GM19351 (cell line): ENCODE data around the gene KIF26A.

Experiments
- ATAC-seq: cut with Tn5 transposase; IDR thresholded peaks from one replicate; pipeline ENCODE4 v1.9.1; 2021; ENCODE audit warnings: mild to moderate bottlenecking, moderate library complexity; ENCODE audit not compliant: unreplicated experiment

Gene KIF26A

DNA sequence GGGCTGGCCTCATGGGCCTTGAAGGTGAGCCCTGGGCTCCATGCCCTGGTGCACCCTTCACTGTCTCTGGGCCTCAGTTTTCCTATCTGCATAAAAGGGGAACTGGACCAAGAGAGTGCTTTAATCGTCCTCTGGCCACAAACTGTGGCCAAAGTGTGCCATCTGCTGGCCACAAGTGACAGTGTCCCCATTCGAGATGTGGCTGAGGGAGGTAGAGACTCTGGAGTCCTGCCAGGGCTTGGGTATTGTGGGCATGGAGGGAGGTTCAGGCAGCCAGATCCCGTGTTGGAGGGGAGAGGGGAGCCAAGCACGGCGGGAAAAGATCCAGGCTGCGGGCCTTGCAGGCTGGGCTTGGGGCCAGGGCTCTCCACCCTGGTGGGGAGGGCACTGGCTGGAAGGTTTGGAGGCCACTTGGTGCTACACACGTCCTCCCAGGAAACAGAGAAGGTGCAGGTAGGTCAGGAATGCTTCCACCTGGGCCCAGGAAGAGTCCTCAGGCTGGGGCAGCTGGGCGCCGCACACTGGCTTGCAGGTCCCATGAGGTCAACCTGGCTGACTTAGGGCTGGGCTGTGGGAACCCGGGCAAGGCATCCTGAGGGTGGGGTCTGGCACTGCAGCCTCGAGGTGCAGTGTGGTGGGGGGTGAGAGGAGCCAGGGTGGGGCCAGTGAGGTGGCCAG is 7.3 kb upstream of the KIF26A start:
- no peak for ATAC-seq

DNA sequence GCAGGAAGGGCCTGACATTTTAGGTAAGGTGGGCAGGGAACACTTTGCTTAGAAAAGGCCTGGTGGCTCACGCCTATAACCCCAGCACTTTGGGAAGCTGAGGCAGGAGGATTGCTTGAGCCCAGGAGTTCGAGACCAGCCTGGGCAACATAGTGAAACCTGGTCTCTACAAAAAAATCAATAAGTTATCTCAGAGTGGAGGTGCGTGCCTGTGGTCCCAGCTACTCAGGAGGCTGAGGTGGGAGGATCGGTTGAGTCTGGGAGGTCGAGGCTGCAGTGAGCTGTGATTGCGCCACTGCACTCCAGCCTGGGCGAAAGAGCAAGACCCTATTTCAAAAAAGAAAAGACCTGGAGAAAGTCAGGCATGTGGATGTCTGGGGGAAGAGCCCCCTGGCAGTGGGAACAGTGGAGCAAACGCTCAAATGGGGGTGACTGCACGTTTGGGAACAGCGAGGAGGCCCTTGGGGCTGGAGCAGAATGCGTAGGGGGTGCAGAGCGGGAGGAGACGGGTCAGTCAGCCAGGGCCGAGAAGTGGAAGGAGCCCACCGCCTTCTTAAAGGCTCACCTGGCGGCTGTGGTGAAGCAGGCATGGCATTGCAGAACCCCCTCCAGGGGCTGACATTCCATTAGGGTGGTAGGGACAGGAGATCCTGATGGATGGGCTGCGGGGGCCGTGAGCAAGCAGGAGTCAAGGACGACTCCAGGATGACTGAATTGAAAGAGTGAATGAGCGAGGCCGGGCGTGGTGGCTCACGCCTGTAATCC is 6.2 kb upstream of the KIF26A start:
- ATAC-seq, result no peak

DNA sequence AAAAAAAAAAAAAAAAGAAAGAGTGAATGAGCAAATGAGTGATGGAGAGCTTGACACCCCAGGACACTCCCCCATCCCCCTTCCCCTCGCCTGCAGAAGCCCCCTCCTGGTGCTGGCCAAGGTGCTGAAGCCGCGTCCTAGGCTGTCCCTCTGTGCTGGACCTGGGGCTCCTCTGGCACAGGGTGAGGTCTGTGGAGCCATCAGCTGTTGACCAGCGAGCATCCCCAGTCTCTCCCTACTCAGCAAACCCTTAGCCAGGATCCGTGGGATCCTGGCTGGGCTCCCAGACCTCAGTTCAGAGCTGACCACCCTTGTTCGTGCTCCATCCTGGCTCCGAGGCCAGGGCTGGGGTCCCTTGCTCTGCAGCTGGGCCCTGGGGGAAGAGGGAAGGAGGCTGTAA is 5.4 kb upstream of the KIF26A start:
- no peak for ATAC-seq

DNA sequence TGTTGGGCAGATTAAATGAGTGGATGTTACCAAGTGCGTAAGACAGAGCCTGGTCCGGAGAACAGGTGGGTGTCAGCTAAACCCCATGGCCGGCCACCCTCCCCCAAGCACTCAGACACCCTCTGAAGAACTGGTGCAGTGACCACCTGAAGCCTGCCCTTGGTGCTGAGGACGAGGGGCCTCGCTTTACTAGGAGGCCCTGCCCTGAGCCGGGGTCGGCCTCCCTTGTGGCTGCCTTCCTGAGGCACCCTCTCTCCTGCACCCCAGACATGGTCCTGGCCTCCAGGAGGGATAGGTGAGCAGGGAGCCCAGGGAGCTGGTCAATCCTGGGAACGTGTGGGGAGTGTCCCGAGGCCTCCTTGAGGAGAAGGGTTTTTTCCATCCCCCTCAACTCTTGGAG is 4.9 kb upstream of the KIF26A start:
- no peak for ATAC-seq

DNA sequence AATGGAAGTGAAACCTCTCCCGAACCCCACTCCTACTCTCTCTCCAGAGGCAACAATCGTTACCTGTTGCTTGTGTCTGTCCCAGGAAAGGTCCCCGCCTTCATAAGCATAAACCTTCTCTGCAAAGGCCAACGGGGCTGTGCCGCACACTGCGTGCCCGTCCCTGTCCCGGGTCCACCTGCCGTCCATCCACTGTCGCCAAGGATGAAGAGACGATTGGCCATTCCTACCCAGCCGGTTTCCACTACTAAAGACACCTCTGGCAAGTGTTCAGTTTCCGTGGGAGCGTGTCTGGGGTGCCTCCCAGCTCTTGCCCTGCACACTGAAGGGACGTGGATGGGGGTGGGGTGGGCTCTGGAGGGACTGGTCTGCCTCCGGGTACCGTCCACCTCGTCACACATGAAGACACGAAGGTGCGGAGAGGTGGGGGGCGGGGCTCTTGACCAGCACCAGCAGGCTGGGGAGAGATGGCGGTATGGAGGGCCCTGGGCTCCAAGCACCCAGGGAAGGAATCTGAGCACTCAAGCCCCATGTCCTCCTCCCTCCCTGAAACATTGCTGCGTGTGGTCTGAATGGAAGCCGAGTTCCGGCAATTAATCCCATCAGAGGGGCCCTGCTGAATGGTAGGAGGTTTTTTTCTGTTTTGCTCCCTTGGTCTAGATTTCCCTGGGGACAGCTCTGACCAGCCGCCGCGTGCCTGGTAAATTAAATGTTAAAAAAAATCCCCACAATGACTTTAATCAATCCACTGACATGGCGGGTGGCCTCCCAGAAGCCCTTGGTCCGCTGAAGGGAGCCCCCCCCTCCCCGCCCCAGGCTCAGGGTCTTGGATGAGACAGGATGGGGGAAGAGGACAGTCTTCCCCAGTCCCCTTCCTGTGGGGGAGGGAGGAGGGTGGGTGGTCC is 4.1 kb upstream of the KIF26A start:
- ATAC-seq, result no peak

DNA sequence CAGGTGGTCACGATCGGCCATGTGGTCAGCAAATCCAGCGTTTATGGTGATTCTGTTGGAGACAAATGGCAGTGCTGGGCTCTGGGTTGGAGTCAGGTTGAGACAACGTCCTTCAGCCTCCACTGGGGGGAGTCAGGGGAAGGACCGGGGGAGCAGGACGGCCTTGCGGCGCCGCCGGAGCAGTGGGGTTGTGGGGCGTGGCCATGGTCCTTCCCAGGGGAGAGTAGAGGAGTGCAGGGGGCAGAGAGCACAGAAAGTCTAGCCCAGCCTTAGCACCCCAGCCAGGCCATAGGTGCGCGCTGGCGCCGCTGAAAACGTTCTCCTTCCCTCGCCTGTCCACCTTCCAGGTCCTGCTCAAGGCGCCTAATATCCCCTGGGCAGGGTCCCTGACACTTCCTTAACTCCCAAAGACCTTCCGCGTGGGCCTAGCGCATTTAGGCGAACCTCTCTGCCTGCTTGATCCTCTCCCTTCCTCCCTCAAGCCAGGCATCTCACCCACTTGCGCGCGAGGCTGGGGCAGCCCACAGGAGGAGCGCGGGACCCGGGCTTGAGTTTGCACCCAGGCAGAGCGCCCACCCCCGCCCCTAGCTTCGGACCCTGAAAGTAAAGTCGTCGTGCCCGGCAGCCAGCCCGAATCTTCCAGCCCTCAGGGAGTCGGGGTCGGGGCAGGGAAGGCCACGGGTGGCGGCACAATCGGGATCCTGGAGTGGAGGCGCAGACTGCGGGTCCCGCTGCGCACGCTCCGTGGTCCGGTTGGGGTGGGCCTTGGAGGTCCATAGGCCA is 3.1 kb upstream of the KIF26A start:
- ATAC-seq, result no peak

DNA sequence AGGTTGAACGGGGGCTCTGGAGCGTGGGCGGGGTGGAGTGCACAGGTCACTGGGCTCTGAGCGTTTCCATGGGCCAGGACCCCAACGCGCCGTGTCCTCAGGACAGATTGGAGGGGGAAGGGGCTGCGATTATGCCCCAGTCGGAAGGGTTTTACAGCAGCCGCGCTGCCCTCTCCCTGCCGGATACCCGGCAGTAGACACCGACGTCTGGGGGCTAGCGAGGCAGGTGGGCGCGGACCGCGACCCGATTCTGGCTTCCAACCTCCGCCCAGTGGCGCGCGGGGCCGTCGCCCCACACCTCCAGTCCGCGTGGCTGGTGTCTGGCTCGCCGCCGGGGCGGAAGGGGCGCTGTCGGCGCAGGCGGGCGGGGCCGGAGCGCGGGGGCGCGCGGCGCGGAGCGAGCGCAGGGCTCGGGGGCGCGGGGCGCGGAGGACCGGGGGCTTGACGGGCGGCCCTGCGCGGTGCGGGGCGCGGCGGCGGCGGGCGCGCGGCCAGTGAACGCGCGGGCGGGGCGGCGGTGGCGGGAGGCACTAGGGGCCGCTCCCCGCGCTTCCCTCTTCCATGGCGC is 2.4 kb upstream of the KIF26A start:
- ATAC-seq, result no peak

DNA sequence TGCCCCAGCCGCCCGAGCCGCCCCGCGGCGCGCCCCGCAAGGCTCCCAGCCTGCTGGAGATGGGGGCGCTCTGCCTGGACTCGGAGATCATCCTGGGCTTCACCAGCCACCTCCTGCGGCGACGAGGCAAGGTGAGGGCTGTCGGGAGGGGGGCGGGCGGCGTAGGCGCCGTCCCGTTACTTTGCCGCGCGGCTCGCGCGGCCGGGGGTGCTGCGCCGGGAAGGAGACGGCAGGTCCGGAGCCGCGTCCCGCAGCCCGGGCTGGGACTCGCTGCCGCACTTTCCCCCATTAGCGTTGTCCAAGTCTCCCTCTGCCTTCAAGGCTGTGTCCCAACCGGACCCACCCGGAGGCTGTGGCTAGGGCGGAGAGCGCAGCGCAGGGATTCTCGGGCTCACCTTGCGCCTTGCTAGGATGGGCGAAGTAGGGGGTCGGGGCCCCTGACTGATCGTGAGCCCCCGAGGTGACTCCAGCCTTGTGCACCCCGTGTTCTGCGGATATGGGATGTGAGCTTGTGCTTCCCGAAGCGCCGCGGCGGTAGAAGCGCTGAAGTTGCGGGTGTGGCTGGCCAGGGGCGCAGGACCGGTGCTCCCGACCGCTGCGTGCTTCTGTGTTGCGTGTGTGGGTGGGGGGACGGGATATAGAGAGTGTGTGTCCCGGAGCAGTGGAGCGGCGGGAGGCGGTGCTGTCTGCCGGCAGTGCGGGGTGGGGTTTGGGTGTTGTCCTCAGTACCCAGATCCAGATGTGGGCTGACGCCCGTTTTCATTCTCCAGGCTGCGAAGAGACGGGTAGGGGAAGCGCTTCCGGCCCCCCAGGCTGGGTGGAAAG is 1.7 kb upstream of the KIF26A start:
- ATAC-seq, result no peak

DNA sequence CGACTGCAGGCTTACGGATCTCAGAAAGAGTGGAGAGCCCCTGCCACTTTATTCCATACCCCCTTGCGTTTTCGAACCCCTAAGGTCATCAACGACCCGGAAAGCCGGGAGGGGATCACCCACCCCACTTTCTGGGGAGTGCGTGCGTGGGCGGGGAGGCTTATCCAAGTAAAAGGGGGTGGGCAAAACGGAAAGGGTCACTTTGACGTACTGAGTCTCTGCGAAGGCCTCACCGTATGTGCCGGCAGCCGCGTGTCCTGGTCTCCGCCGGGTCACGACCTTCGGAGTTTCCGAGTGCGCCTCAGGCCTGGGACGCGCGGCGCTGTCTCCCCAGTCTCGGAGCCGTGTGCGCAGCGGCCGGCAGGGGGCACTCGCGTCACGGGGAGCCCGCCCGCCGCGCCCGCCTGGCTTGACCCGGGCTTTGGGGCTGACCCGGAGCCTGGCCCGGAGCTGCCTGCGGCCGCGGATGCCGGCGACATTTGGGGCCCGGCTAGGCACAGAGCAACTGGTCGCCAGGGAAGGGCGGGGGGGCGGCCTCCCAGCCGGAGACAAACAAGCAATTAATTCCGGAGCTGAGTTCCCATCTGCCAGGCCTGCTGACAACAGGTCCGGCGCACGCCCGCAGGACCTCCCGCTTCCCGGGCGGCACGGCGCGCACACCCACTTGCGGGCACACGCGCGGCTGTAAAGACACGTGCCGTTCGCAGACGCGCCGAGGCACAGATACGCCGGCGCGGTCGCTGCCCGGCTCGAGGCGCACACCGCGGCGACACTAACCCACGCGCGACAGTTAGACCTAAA is 890 bp upstream of the KIF26A start:
- no peak for ATAC-seq

DNA sequence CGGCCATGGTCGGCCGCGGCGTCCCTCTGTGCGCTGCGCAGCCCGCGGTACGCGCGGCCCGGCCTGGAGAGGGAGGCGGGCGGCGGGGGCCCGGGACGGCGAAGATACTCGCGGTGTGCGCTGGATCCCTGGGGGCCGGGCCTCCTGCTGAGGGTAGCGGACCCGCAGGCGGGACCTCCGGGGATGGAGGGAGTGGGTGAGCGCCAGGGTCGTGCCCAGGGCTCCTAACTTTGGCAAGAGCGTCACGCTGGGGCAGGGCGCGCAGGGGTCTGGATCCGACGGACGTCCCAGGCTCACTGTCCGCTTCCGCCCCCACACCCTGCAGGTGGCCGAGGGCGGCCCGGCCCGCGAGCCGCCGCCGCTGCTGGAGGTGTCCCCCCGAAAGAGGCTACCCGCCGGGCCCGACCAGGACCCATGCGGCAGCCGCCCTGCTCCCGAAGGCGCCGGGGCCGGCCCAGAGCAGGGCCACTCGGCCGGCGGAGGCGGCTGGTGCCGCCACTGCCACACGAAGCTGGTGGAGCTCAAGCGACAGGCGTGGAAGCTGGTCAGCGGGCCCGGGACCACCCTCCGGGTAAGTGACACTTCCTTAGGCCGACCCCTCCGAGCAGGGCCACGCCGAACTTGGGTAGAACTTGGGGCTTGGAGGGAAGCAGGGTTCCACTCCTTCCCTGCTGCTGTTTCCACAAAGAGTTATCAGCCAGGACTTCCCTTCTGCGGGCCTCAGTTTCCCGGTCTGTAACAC is 502 bp downstream of the KIF26A start:
- no peak for ATAC-seq

DNA sequence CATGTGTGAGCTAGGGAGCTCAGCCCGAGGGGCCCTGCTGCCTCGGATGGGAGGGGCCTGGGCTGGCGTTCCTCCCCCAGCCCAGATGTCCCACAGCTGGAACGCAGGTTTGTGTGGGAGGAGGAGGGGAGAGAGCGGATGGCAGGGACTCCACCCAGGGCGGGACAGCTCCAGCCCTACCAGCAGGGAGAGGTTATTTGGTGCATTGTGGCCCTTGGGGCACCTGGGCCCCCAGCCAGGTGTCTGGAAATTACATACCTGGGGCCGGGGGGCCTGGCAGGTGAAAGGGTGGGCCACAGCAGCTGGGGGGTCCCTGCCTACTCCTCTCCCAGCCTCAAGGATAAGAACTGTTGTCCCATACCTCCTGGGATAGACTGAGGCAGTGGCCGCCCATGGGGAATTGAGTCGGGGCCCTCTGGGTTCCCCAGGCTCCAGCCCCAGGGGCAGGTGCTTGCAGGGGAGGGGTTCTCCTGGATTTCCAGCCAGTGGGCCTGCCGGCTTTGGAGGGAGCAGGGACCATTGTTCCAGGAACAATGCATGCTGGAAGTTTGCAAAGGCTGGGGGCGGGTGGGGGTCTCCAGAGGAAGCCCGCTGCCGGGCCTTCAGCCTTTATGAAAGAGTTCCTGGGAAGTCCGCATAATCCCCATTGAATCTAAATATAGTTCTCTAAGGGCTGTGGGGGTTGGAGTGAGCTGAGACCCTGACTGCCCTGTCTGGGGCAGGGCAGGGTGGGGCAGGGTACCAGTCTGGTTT is 1.2 kb downstream of the KIF26A start:
- no peak for ATAC-seq

DNA sequence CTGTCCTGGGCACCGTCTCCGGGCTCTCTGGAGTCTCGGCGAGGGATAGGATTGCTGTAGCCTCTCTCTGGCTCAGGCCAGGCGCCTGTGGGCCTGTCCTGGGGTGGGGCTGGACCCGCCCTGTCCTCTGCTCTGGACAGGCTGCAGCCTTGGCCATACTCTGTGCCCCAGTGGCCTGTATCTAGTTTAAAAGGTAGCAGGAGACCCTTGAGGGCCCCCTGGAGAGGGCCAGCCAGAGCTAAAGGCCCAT is 1.8 kb downstream of the KIF26A start:
- no peak for ATAC-seq

DNA sequence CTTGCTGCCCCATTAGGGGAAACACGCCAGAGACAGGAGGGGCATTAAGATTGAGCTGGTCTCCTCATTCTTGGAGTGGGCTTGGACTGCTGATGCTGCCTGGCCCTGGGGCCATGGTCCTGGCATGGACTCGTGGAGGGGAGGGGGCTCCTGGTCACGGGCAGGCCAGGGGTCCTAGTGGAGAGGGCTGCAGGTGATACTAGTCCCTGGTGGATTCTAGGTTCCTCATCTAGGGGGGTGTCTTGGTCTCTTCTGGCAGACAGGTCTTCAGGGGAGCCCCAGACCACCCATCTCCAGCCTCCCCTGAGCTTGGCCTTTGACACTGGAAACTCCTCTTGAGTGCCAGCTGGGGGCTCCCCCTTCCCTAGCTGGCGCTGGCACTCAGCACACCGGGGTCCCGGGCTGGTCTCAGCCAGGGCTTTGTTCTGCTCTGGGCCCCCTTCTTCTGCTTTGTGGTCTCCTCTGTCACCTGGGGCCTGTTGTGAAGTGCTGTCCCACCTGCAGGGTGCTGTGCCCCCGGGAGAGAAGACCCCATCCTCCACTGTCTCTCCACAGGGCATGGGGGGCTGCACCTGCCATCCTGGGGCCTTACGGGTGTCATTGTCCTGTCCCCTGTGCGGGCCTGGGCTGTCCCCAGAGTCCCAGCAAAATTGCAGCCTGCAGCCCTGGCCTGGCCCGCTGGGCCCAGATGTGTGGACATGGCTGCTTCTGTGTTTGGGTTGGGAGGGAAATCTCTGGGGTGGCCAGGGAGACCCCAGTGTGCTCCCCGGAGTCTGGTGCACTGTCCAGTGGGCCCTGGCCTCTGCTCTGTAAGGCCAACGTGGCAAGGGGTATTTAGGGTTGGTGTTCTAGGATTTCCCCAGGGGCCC is 2.3 kb downstream of the KIF26A start:
- no peak for ATAC-seq

DNA sequence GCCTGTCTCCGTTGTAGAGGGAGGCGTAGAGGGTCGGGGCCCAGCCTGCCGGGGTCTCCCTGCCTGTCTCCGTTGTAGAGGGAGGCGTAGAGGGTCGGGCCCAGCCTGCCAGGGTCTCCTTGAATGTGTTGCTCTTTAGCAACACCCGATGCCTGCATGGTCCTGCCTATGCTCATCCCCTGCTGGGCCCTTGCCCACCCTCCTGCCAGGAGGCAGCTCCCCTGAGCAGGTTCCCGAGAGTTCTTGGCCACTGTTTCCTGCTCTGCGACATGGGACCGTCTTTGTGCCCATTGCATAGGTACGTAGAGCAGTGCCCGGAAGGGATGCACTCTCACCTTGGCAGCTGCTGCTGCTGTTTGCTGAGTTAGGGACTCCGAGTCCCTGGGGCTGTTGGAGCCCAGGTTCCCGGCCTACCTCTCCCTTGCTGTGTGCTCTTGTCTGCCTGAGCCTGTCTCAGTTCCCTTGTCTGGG is 3.3 kb downstream of the KIF26A start:
- ATAC-seq, result no peak

DNA sequence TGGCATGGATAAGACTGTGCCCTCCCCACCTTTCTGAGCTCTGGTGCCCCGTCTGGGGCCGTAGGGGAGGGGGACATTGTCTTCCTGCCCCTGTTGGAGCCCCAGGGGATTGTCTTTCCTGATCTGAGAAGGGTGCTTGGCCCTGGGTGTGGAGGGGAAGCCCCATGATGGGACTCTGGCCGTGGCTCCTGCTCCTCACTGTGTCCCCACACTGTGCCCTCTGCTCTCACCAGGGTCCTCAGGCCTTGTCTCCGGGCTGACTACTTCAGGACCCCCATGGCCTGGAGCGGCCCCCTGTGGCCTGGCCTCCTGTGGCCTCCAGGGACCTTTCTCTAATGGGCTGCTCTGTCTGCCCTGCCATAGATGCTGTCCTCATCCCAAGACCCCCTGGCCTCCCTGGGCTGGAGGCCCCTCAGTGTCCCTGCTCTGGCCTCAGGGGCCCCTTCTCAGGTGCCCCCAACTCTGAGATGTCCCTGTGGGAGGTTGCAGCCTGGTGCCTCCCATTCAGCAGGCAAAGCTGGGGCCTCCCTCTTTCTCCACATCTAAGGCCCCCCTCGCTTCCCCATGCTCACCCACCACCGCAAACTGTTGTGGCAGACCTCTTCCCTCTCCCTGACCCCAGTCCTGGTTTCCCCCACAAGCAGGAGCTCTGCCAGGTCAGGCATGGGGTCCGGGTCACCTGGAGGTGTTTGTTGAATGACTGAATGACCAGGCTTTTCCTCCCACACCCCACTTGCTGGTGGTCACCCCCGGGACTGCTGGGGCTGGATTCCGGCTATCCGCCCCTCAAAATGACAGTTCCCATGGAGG is 4.0 kb downstream of the KIF26A start:
- ATAC-seq, result no peak

DNA sequence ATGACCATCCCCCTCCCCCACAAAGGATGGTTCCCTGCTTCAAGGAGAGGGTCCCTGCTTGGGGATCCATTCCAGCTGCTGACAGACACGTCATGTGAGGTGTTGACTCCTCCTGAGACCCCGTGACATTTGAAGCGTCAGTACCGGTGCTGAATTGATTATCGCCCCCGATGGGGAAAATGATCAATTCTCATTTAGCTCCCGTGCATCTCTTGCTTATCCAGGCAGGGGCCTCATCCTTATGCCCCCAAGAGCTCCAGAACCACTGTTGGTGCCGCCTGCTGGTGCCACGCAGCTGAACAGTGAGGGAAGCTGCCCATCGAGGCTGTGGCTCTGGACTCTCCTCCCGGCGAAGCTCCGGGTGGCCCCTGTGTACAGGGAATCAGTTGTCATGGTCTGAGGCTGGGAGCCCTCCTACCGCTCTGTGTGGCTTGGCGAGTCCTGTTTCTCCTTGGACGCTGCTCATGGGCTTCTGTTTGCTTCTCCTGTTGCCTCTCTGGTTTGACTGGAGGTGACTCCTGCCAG is 4.6 kb downstream of the KIF26A start:
- no peak for ATAC-seq
